OCI-LY1 (cell line): ENCODE results near the gene TTC6.

Experiments
- H2AFZ ChIP-seq: fragments of 200-600 bp; sonication (generic), shearing (Covaris generic); 2 replicates; pipeline ENCODE4 v1.6.0; 2014; ENCODE audit warnings: antibody characterized with exemption, mild to moderate bottlenecking, low read length
- H3F3A ChIP-seq: fragments of 200-600 bp; sonication (generic), shearing (Covaris generic); 2 replicates; pipeline ENCODE4 v1.6.0; 2014; ENCODE audit warnings: mild to moderate bottlenecking, antibody characterized with exemption, low read length, moderate library complexity; ENCODE audit not compliant: insufficient read depth
- H3K27ac ChIP-seq: fragments of 200-600 bp; sonication (generic); 2 replicates; pipeline ENCODE4 v1.5.1; 2014; ENCODE audit warnings: low read length, mixed run types, mild to moderate bottlenecking, low read depth; ENCODE audit not compliant: poor library complexity, severe bottlenecking
- H3K27me3 ChIP-seq: fragments of 200-600 bp; sonication (generic); 2 replicates; pipeline ENCODE4 v1.6.0; 2014; ENCODE audit warnings: antibody characterized with exemption, mild to moderate bottlenecking, low read length, moderate library complexity; ENCODE audit not compliant: insufficient read depth
- H3K36me3 ChIP-seq: fragments of 200-600 bp; sonication (generic); 2 replicates; pipeline ENCODE4 v1.6.1; 2014; ENCODE audit warnings: mild to moderate bottlenecking, antibody characterized with exemption, low read length, moderate library complexity, mixed read lengths; ENCODE audit not compliant: insufficient read depth
- H3K4me1 ChIP-seq: fragments of 200-600 bp; sonication (generic); 2 replicates; pipeline ENCODE4 v1.5.1; 2014; ENCODE audit warnings: mild to moderate bottlenecking, low read length, moderate library complexity; ENCODE audit not compliant: insufficient read depth, severe bottlenecking
- H3K4me2 ChIP-seq: fragments of 200-600 bp; sonication (generic), shearing (Covaris generic); 2 replicates; pipeline ENCODE4 v1.6.1; 2014; ENCODE audit warnings: low read length
- H3K4me3 ChIP-seq: fragments of 200-600 bp; sonication (generic); 2 replicates; pipeline ENCODE4 v1.5.1; 2014; ENCODE audit warnings: low read length, low read depth, mild to moderate bottlenecking, mixed read lengths; ENCODE audit not compliant: poor library complexity, severe bottlenecking
- H3K79me2 ChIP-seq: fragments of 200-600 bp; shearing (Covaris generic); 2 replicates; pipeline ENCODE4 v1.6.1; 2016; ENCODE audit warnings: mixed run types, low read length, mixed read lengths; ENCODE audit not compliant: insufficient read depth
- H3K9ac ChIP-seq: fragments of 200-600 bp; sonication (generic), shearing (Covaris generic); 2 replicates; pipeline ENCODE4 v1.6.1; 2014; ENCODE audit warnings: mild to moderate bottlenecking, low read length, mixed read lengths
- H3K9me2 ChIP-seq: fragments of 200-600 bp; sonication (generic), shearing (Covaris generic); 2 replicates; pipeline ENCODE4 v1.6.1; 2014; ENCODE audit warnings: low read depth, mild to moderate bottlenecking, low read length, mixed read lengths
- H3K9me3 ChIP-seq: fragments of 200-600 bp; shearing (Covaris generic); 2 replicates; pipeline ENCODE4 v1.6.1; 2014; ENCODE audit warnings: low read length, mixed read lengths
- H4K20me1 ChIP-seq: fragments of 200-600 bp; sonication (generic), shearing (Covaris generic); 2 replicates; pipeline ENCODE4 v1.6.0; 2016; ENCODE audit warnings: mild to moderate bottlenecking, low read length; ENCODE audit not compliant: insufficient read depth
- CTCF ChIP-seq: fragments of 200-600 bp; sonication (generic), shearing (Covaris generic); IDR thresholded peaks from 2 replicates; pipeline ENCODE4 v1.5.1; 2017; ENCODE audit warnings: mild to moderate bottlenecking, antibody characterized with exemption, low read length, moderate library complexity, mixed read lengths
- EZH2 ChIP-seq: fragments of 200-600 bp; sonication (generic), shearing (Covaris generic); IDR thresholded peaks from 2 replicates; pipeline ENCODE4 v1.8.0; 2017; ENCODE audit warnings: borderline replicate concordance, mixed run types, mild to moderate bottlenecking, antibody characterized with exemption, low read length, moderate library complexity, mixed read lengths

TTC6 gene

GRCh38 chr14:37587131-37587803, 8.2 kb upstream of the TTC6 start:
- H3K27ac ChIP-seq: no peak overlapping the region
- no peak overlapping the region for H3K4me3 ChIP-seq
- no peaks in the 10 kb centered on the region for H3K36me3 ChIP-seq
- no peaks in the 10 kb centered on the region for H3F3A ChIP-seq
- TF ChIP-seq EZH2: no peak
- no peak for TF ChIP-seq CTCF
- H4K20me1 ChIP-seq: no peaks in the 10 kb centered on the region
- H3K9me3 ChIP-seq: no peaks in the 10 kb centered on the region
- H3K9me2 ChIP-seq: no peaks in the 10 kb centered on the region
- no peak overlapping the region for H3K4me2 ChIP-seq
- no peaks in the 10 kb centered on the region for H3K27me3 ChIP-seq
- no peak overlapping the region for H2AFZ ChIP-seq
- H3K4me1 ChIP-seq: no peaks in the 10 kb centered on the region
- H3K9ac ChIP-seq: no peak overlapping the region
- no peaks in the 10 kb centered on the region for H3K79me2 ChIP-seq

GRCh38 chr14:37587881-37588666, 7.4 kb upstream of the TTC6 start:
- Histone ChIP-seq H3K9ac (no peak overlapping the region), H3K9me2 (no peaks in the 10 kb centered on the region), H3K27me3 (no peaks in the 10 kb centered on the region), H3K79me2 (no peaks in the 10 kb centered on the region), H3K4me2 (no peak overlapping the region), H3K36me3 (no peaks in the 10 kb centered on the region), H3K4me1 (no peaks in the 10 kb centered on the region), H3K4me3 (no peak overlapping the region), H3K27ac (no peak overlapping the region), H3F3A (no peaks in the 10 kb centered on the region), H2AFZ (no peak overlapping the region), H3K9me3 (no peaks in the 10 kb centered on the region), H4K20me1 (no peaks in the 10 kb centered on the region)
- no peak for TF ChIP-seq EZH2
- TF ChIP-seq CTCF: no peak

- H3K4me2 ChIP-seq: no peak overlapping the region
- H3F3A ChIP-seq: no peaks in the 10 kb centered on the region
- no peak overlapping the region for H3K27ac ChIP-seq
- no peaks in the 10 kb centered on the region for H3K4me1 ChIP-seq
- H3K27me3 ChIP-seq: no peaks in the 10 kb centered on the region
- TF ChIP-seq CTCF (no peak), EZH2 (no peak)
- no peak overlapping the region for H2AFZ ChIP-seq
- no peaks in the 10 kb centered on the region for H3K9me2 ChIP-seq
- no peaks in the 10 kb centered on the region for H3K79me2 ChIP-seq
- H3K9me3 ChIP-seq: no peaks in the 10 kb centered on the region
- no peak overlapping the region for H3K4me3 ChIP-seq
- H3K9ac ChIP-seq: no peak overlapping the region
- no peaks in the 10 kb centered on the region for H3K36me3 ChIP-seq
- no peaks in the 10 kb centered on the region for H4K20me1 ChIP-seq
Measured at GRCh38 chr14:37588667-37588955, 6.8 kb upstream of the TTC6 start.
